ENCODE data around the gene IGSF21.
"Not testable (repeated sequence)": the region's sequence is repeated elsewhere in the genome, so short reads cannot be mapped to it uniquely, and the experiment has no call there.

The IGSF21 gene

DNA sequence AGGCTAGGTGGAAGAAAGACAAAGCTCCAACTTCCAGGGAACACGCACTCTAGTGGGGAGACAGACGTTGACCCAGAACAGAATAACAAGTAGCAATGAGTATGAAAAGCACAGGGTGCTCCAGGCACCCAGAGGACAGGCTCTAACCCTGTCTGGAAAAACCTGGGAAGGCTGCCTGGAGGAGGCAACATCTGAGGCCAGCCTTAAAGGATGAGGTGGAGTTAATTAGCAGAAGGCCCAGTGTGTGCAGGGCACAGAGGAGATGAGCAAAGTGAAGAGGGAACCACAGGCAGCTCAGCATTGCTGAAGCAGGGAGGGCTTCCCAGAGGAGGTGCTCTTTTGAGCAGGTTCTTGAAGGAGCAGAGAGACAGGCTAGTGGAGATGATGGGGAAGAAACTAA is 246.4 kb downstream of the IGSF21 start:
- DNase-seq (ENCODE audit: low read depth, low spot score): no peak

DNA sequence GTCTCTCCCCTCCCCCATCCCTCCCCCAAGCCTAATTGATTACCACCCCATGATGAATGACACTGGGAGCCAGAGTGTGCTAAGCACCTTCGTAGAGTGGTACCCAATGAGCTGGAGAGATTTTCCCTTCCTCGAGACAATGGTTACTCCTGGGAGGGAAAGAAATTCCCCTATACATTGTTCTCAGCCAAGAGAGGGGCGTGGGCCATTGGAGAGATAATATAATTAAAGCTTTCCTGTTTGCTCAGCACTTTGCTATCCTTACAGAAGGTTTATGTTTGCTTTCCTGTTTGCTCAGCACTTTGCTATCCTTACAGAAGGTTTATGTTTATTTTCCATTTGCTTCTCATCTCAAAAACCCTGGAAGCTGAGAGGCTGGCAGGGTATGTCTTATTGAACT is 247.0 kb downstream of the IGSF21 start:
- no peak for DNase-seq (ENCODE audit: low read depth, low spot score)

DNA sequence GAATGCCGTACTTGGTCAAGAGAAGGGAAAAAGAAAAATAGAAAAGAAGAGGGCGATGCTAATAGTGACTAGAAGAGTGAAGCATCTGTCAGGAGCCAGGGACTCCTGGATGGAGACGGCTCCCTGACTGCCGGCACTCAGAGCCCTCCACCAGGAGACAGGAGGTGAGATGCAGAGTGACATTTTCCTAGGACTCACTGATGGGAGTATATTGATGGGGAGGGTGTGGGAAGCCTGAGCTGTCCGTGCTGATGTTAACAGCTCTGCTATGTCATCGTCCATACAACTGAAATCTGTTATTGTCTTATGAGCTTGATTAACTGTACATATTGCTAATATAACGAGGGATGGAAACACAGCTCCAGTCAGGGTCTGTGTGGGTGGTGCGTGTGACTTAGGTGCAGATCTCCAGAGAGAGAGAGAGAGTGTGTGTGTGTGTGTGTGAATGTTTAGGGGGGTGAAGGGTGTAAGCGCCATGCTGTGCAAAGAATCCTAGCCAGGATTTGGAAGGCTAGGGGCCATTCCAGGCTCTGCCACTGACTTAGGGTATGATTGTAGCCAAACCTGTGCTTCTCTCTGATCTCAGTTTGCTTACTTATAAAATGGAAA is 250.1 kb downstream of the IGSF21 start:
- DNase-seq (ENCODE audit: low read depth, low spot score): no peak

DNA sequence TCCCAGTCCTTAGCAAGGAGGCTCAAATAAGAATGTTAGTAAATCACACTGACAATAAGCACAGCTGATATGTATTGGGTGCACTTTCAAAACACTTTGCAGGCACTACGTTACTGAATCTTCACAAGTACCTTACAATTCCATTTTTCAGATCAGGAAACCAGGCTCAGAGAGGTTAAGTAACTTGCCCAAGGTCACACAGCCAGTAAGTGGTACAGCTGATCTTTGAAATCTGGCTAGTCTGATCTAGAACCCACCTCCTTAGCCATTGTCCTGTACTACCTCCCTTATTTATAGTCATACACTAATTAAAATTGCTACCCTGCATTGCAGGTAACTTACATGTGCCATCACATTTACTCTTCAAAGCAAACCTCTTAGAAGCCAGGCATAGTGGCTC is 251.0 kb downstream of the IGSF21 start:
- DNase-seq (ENCODE audit: low read depth, low spot score): no peak

DNA sequence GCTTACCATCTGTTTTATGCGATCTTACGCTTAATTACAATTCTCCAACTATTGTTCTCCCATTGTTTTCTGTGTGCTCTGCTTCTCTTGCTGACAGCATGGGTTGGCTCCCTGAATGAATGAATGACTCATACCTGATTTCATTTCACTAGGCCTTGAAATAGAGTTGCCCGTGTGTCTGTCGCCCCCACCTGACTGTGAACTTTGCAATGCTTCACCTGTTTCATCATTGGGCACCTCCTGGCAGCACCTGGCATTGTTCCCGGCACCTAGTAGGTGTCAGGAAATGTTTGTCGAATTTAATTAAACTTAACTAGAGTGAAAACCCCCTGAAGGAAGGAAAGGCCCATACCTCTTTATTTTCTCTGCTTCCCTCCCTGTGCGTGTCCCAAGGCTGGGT is 252.7 kb downstream of the IGSF21 start:
- DNase-seq (ENCODE audit: low read depth, low spot score): no peak

DNA sequence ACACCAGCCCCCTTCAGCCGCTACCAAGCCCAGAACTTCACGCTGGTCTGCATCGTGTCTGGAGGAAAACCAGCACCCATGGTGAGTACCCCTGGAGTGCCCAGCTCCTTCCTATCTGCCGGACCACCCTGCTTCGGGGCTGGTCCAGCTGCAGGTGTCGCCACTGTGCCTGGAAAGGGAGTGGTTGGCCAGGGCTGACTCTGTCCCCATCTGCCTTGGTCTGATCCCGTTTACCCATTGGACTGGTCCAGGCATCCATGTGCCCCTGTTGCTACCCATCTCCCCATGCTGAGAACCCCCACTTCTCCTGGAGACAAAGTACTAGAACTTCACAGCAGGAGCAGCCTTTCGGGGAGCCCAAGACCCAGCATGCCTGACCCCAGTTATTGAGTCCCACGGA is 254.6 kb downstream of the IGSF21 start:
- no peak for DNase-seq (ENCODE audit: low read depth, low spot score)

DNA sequence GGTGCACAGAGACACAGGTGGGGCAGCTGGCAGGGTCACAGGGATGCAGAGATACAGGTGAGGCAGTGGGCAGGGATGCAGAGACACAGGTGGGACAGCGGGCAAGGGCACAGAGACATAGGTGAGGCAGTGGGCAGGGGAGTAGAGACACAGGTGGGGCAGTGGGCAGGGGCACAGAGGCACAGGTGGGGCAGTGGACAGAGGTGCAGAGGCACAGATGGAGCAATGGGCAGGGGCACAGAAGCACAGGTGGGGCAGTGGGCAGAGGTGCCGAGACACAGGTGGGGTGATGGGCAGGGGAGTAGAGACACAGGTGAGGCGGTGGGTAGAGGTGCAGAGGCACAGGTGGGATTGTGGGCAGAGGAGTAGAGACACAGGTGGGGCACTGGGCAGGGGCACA is 255.8 kb downstream of the IGSF21 start:
- no peak for DNase-seq (ENCODE audit: low read depth, low spot score)

DNA sequence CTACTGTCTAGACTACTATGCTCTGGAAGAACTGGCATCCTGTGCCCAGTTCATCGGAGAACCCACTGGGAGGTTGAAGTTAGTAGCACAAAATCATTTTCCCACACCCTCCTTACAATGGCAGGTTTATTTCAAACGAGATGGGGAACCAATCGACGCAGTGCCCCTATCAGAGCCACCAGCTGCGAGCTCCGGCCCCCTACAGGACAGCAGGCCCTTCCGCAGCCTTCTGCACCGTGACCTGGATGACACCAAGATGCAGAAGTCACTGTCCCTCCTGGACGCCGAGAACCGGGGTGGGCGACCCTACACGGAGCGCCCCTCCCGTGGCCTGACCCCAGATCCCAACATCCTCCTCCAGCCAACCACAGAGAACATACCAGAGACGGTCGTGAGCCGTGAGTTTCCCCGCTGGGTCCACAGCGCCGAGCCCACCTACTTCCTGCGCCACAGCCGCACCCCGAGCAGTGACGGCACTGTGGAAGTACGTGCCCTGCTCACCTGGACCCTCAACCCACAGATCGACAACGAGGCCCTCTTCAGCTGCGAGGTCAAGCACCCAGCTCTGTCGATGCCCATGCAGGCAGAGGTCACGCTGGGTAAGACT is 257.6 kb downstream of the IGSF21 start:
- DNase-seq (ENCODE audit: low read depth, low spot score): no peak

DNA sequence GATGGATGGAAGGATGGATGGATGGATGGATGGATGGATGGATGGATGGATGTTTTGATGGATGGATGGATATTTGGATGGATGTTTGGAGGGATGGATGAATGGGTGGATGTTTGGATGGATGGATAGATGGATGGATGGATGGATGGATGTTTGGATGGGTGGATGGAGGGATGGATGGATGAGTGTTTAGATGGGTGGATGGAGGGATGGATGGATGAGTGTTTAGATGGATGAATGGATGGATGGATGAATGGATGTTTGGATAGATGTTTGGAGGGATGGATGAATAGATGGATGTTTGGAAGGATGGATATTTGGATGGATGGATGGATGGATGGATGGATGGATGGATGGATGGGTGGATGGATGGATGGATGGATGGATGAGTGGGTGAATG is 264.9 kb downstream of the IGSF21 start:
- DNase-seq (ENCODE audit: low read depth, low spot score): not testable (repeated sequence)

DNA sequence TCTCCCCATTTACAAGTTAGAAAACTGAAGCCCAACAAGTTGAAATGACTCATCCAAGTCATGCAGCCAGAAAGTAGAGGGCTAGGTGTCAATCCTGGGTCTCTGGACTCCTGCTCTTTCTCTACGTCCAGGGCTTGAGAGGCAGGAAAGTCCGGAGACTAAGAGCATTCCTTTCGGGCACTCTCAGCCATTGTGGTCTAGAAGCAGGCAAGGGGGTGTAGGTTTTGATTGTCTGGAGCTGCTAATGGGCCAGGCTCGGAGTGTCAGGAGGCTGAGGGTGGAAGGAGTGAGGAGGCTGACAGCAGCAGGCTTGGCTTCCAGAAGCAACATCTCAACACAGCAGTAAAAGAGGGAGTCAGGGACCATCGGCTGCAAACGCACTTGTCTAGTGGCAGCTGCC is 265.6 kb downstream of the IGSF21 start:
- no peak for DNase-seq (ENCODE audit: low read depth, low spot score)

DNA sequence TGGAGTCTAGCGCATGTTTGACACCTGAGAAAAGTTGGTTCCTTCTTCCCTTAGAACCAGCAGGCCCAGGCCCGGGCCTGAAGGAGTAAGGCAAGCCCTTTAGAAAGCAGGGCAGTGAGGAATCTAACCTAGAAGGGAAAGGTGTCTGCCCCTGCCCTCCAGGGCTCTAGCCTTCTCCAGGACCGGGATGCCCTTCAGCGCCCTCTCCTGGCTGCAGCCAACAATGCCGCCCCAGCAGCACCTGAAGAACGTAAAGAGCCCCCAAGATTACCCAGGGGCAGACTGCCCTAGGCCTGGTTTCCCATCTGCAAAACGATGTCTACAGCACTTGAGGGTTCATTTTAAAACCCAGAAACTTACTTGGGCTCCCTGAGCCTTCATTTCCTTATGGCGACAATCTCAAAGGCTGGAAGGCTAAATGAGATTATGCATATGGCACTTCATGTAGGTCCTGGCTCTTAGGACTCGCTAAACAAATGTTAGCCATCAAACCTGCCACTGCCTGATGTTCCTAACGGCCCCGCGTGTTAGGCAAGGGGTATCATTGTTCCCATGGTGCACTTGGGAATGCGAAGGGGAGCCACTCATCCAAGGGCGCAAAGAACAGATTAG is 266.4 kb downstream of the IGSF21 start:
- DNase-seq (ENCODE audit: low read depth, low spot score): no peak

DNA sequence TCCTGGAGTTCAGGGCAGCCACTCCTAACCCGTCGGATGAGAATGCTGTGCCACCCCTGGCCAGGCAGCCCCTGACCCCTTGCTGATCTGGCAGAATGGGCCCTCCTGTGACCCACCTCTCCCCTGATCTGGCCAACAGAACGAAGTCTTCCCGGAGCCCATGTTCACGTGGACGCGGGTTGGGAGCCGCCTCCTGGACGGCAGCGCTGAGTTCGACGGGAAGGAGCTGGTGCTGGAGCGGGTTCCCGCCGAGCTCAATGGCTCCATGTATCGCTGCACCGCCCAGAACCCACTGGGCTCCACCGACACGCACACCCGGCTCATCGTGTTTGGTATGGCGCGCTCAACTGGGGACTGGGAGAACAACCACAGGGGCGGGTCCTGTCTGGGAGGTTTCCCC is 269.1 kb downstream of the IGSF21 start:
- DNase-seq (ENCODE audit: low read depth, low spot score): no peak

DNA sequence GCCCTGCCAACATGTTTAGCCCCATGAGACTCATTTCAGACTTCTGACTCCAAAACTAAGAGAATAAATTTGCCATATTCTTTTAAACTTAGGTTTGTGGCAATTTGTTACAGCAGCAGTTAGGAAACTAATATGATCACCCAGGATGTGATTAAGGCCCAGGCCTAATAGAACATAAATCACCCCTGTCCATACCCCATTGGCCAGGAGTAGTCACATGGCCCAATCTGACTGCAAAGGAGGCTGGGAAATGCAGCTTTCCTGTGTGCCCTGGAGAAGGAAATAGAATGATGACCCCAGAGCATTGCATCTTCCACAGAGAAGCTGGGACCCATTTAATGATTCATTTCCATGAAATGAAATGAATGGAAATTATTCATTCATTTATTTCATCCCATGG is 272.7 kb downstream of the IGSF21 start:
- no peak for DNase-seq (ENCODE audit: low read depth, low spot score)

DNA sequence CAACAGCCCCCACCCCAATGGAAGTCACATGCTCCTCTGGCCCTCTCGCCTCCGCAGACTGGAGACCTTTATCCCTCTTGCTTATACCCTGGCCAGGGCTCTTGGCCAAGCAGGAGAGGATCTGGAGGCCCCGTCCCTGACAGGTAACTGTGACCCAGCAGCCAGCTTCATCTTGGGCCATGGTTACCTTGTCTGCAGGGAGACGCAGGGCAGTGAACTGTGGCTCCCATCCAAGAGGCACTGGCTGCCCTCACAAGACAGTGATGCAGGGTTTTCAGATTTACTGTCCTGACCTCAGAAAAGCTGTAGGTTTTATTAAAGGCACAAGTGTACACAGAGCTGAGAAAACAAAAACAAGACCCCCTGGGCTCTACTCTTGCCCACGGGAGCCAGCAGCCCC is 276.5 kb downstream of the IGSF21 start:
- DNase-seq (ENCODE audit: low read depth, low spot score): no peak

DNA sequence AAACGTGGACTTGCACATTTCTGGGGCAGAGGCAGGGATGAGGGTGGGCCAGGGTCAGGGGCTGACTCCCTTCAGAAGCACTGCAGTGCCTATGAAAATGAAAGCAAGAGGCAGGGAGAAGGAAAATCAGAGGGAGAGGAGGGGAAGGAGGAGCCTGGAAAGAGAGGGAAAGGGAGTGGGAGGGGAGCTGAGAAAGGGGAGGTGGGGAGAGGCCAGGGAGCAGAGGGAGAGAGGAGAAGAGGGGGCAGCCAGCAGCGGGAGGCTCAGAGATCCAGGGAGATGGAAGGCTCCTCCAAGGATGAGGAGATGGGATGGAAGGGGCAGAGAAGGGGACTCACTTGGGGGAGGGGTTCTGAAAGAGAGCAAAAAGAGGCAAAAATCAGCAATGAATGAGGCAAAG is 276.9 kb downstream of the IGSF21 start:
- no peak for DNase-seq (ENCODE audit: low read depth, low spot score)

DNA sequence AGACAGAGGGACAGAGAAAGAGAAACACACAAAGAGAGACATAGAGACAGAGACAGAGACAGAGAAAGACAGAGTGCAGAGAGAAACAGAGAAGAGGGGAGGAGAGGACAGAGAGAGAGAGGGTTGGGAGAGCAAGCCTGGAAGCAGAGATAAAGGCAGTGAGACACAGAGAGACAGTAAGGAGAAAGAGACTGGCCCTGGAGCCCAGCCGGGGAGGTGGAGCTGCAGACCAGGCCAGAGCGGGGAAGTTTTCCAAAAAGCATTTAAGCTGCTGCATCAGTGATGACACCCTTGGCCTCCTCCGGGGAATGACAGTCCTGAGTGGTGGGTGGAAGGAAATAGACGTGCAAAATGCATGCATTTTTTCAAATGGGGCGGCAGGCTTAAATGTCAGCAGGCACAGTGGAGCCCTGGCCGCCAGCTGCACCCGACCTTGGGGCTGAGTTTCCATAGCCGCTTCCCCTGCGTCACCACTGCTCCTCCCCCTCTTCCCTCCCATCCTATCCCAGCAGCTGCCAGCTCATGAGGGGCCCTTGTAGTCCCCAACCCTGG is 277.7 kb downstream of the IGSF21 start:
- no peak for DNase-seq (ENCODE audit: low read depth, low spot score)

DNA sequence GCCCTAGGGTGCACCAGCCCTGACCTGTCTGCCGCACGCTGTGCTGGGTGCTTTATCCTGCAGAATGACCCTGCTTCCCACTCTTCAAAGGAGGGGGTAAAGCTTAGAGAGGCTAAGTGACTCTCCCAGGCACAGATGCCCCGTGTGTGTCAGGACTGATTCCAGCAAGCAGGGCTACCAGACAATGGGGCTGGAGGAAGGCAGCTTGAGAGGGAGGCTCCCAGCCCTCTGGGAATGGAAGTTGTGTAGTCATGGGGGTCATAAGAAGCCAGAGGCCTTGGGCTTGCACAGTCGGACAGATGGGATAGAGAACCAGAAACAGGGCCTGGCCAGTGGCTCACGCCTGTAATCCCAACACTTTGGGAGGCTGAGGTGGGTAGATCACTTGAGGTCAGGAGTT is 279.0 kb downstream of the IGSF21 start:
- DNase-seq (ENCODE audit: low read depth, low spot score): no peak

DNA sequence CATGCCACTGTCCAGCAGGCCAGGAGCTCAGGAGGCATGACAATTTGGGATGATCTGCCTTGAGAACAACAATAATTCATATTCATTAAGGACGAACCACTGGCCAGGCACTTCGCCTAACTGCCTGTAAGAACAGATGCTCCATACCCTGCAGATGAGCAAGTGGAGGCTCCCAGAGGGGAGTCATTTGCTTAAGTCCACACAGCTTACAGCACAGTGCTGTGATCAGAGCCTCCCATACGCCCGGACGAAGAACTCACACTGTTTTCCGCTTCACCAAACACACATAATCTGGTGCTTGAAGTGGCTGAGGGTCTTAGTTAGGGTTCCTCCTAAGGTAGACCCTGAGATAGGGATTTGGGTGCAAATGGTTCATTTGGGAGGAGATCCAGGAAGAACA is 279.7 kb downstream of the IGSF21 start:
- no peak for DNase-seq (ENCODE audit: low read depth, low spot score)

DNA sequence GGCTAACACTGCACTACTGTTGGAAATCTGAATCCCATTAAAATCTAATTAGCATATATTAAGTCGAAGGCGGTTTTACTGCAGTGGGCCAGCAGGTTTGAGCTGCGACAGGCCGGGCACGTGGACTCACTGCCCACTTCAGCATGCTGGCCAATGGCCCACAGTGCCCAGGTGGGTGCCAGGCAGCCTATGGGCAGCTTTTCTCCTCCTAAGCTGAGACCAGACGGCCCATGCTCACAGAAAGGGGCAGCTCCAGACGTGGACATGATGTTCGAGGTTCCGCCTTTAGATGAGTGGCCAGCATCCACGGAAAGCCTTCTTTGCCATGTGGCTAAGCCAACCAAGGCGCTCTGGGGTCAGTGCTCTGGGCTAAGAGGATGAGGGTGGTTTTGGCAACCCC is 283.4 kb downstream of the IGSF21 start:
- DNase-seq (ENCODE audit: low read depth, low spot score): no peak

DNA sequence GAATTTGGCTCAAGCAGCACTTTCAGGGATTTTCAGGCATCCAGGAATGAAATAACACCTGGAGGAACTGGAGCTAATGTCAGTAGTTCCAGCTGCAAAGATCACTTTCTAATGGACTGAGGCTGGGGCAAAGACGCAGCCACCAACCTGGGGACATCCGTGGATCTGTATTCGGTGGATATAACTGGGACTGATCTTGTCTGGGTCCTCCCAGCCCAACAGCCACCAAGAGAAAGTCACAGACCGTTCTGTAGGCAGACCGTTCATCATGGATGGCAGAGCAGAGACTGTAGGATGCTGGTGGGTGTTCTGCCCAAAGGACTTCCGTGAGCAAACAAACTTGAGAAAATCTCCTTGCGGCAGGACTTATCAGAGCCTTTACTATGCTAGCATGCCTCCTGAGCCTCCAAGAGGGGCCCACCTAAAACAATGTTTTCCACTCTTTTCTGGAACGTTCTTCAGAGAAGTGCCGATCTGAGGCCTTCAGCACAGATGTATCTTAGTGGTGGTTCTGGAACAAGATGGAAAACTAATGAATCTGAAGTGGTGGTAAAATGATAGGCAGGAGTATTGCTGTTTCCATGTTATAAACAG is 287.1 kb downstream of the IGSF21 start:
- DNase-seq (ENCODE audit: low read depth, low spot score): no peak

DNA sequence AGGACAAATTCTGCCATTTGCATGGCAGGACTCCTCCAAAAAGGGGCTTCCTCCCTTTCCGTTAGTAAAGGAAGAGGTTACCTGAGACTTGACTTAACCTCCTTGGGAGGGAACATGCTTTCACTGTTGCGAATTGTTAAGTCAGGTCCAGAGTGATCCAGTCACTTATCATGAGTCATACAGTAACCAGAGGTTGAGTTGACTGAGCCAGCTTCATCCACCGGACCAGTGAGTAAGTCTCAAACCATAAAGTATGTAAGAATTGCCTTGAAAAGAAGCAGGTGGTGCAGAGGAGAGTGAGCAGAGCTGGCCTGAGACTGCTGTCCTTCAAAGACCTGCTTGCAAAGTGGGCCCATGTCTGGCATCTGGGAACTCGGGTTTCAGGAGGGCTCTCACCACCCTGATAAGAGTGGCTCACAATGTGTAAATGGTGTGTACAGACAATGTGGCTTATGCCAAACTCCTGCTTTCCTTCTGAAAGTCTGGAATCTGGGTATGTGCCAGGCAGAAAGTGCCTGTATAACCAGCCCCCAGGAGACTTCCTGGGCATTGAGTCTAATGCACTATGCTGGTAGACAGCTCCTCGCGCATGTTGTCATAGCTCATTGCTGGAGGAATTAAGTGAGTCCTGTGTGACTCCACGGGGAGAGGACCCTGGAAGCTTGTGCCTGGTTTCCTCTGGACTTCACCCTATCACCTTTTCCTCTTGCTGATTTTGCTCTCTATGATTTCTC is 288.8 kb downstream of the IGSF21 start:
- DNase-seq (ENCODE audit: low read depth, low spot score): no peak

DNA sequence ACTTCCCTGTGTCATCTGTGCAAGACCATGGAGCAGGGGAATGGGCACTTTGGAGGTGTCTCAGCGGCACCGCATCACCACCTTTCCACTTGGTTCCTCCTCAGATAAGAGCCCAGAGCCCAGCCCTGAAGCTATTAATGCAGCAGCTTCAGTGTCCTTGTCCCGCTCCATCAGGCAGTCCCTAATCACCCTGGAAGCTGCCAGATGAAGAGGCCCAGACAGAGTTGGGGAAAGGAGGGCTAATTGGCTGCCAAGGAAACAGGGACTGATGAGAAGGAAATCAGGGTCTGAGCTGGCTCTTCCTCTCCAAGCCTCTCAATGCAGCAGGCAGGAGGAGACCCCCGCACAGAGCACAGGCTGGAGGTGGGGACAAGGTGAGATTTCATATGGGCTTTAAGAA is 290.0 kb downstream of the IGSF21 start:
- DNase-seq (ENCODE audit: low read depth, low spot score): no peak
